Stimulated activated CD4-positive, alpha-beta T cell treated with anti-CD3 and anti-CD28 coated beads, Interleukin-4, amount 100 ng/mL, for 48 hours (primary cell): Measurements from ENCODE around the gene SLC25A42.
"Not testable (repeated sequence)": the region's sequence is repeated elsewhere in the genome, so short reads cannot be mapped to it uniquely, and the experiment has no call there.

ENCODE experiments used
- DNase-seq, 2 donors: peaks; one replicate each; pipeline ENCODE4 v3.0.0-alpha.2; 2020; ENCODE audit warnings: low read depth in 2 of 2

SLC25A42 gene

GRCh38 chr19:19134687-19135158 lies 70.9 kb downstream of the SLC25A42 start:
- DNase-seq: peak in 1 of 2 donors; percentile 41

DNA sequence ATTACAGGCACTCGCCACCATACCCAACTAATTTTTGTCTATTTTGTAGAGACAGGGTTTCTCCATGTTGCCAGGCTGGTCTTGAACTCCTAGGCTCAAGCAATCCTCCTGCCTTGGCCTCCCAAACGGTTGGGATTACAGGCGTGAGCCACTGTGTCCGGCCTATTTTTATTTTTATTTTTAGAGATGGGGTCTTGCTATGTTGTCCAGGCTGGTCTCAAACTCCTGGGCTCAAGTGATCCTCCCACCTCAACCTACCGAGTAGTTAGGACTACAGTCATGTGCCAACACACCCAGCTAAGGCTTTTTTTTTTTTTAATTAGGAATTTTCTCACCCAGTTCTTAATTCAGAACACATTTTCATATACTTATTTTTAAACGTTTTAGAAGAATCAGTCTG lies 71.9 kb downstream of the SLC25A42 start:
- DNase-seq: not testable (repeated sequence)

DNA sequence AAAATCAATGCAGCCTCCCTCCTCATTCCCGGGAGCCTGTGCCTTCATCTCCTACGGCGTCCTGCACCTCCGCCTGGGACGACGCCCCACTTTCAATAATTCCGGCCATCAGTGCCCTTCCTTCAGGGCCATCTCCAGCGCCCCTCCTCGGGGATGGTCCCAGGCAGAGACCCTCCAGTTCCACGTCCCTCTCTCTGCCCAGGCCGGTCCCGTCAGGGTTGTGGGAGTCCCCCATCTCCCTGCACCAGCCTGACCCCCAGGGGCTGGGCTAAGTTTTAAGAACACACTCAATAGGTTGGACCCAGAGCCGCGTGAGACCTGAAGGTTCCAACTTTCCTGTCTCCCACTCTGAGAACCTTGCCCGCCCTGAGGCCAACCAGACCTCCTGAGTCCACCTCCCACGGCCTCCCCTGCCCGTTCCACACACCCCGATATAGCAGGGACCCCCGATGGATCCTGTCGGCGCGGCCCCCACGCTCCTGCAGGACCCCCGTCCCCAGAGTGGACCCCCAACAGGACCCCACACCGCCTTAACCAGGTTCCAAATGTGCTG lies 73.8 kb downstream of the SLC25A42 start:
- DNase-seq: no peak

- peak; percentile 91 to 95 for DNase-seq
Measured at GRCh38 chr19:19138109-19138981, 74.6 kb downstream of the SLC25A42 start, which contains the start of gene TMEM161A. TSS of gene TMEM161A (minus strand) at chr19:19138478. CDS start at chr19:19138428, 50 bp downstream.

GRCh38 chr19:19139876-19140229 lies 76.1 kb downstream of the SLC25A42 start:
- DNase-seq: no peak

DNA sequence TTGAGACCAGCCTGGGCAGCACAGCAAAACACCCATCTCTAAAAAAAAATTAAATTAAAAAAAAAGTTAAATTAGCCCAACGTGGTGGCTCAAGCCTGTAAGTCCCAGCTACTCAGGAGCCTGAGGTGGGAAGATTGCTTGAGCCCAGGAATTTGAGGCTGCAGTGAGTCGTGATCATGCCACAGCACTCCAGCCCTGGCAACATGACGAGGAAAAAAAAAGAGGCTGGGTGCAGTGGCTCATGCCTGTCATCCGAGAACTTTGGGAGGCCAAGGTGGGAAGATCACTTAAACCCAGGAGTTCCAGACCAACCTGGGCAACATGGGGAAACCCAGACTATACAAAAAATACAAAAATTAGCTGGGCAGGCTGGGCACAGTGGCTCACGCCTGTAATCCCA lies 76.7 kb downstream of the SLC25A42 start:
- no peak for DNase-seq

DNA sequence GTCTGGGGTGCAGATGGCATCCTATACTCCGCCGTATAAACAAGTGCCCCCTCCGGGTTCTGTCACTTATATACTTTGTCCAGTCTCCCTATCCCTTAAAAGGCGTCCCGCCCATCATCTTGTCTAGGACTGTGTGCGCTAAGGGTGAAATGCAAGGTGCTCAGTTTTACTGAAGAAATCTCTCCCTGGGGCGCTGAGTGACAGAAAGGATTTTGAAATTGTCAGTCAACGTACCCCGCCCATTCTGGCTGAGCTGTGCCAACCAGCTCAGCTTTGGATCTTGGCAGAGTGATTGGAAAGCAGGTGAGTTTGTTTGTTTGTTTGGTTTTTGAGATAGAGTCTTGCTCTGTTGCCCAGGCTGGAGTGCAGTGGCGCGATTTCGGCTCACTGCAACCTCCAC lies 78.6 kb downstream of the SLC25A42 start:
- no peak for DNase-seq

DNA sequence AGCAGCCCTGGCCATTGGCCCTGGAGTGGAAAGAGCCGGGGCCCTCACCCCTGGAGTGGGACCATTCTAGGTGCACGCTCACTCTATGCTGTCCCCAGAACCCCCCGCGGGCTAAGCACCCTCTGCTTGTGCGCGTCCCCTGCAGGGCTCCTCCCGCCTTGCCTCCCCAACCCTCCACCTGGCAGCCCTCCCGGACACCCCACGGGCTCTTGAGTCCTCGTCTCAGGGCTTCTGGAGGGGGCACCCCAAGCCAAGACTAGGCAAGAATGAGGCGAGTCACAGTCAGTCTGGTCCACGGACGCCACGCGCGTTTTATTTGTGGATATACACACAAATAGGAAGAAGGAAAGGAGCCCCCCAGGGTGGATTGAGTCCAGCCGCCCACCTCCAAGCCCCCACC lies 81.5 kb downstream of the SLC25A42 start:
- DNase-seq: no peak

- DNase-seq: peak; percentile 73 to 95
Measured at GRCh38 chr19:19145684-19146608, 82.2 kb downstream of the SLC25A42 start.

GRCh38 chr19:19146865-19147264 lies 83.1 kb downstream of the SLC25A42 start:
- no peak for DNase-seq

GRCh38 chr19:19147344-19147743 lies 83.5 kb downstream of the SLC25A42 start:
- no peak for DNase-seq

DNA sequence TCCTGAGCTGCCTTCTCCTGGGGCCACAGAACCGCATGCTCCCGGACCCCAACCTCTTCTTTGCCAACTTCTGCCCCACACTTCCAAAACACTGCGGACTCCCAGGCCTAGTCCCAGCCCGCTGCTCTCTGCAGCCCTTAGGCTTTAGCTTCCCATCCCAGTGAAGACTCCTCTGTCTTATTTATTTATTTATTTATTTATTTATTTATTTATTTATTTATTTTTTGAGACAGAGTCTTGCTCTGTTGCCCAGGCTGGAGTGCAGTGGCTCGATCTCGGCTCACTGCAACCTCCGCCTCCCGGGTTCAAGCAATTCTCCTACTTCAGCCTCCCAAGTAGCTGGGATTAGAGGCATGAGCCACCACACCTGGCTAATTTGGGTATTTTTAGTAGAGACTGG lies 84.7 kb downstream of the SLC25A42 start:
- not testable (repeated sequence) for DNase-seq

- no peak for DNase-seq
Measured at GRCh38 chr19:19149435-19149834, 85.6 kb downstream of the SLC25A42 start.

DNA sequence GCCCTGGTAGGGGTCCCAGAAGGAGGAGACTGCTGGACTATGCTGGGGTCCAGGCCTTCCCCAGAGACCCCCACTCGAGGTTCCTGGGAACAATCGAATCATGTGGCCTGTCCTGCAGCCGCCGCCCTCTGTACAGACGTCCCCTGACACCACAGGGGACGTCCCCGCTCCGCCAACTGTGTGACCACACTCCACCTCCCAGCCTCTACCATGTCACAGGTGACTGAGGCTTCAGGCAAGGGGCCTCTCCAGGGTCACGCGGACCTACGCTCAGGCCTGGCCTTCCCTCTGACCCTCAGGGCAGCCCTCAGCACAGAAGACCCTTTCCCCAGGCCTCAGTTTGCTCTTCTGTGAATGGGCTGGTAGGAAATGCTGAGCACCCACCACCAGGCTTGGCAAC lies 87.6 kb downstream of the SLC25A42 start:
- no peak for DNase-seq

- DNase-seq: no peak
Measured at GRCh38 chr19:19152668-19153384, 89.0 kb downstream of the SLC25A42 start.

- DNase-seq: no peak
Measured at GRCh38 chr19:19154768-19155494, 91.1 kb downstream of the SLC25A42 start.

DNA sequence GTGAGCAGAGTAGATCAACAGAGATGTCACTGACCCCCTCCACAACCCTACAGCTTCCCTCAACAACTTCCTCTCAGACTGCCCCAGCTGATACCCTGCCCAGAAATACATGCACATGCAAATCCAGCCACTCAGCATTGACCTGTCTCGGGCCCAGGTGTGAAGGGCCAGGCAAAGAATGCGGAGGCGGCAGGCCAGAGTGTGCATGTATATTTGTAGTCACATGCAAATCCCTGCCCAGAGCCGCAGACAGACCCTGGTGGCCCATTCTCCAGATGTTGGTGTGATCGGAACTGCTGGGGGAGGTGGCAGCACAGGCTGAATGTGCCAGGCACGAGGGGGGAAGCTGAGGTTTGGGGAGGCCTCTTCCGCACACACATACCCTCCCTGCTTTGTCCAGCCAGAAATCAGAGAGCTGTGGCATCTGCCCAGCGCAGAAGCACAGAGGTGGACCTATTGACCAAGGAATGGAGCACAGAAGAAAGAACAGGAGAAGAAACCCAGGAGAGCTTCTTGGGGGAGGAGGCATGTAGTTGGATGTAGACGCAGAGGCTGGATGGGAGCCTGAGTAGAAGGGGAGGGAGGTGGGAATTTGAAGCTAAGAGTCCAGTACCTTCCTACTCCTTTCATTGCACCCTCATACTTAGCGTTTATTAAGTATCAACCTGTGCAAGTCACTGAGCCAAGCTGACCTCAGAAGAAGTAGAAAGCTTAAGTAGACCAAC lies 91.9 kb downstream of the SLC25A42 start:
- DNase-seq: no peak

DNA sequence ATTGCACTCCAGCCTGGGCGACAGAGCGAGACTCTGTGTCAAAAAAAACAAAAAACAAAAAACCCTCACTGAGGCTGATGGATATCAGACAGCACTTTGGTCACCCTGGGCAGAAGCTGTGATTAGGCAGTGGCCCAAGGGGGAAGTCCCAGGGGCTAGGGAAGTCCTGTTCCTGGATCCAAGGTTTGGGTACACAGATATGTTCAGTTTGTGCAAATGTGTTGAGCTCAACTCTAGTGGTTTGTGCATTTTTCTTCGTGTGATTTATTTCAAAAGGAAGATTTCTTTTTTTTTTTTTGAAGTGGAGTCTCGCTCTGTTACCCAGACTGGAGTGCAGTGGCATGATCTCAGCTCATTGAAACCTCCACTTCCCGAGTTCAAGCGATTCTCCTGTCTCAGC lies 94.0 kb downstream of the SLC25A42 start:
- DNase-seq: no peak

DNA sequence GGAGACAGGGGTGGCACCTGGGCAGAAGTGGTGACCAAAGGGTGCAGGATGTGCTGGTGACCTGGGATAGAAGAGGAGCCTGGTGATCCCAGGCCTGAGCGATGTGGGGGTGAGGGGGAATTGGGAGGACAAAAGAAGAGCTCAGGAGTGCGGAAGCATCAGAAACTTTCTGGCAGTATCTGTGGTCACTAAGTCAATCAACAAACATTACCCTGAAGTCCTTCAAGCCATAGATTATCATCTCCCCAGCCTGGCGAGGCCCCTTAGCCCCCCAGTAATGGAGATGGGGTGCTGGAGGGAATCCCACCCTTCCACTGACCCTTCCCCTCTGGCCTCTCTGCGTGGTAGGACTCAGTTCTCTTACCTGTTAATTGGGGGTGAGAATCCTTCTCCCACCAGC lies 95.7 kb downstream of the SLC25A42 start:
- no peak for DNase-seq

- no peak for DNase-seq
Measured at GRCh38 chr19:19160461-19161035, 96.8 kb downstream of the SLC25A42 start.
